Panc1 (cell line): Measurements from ENCODE around the gene C10orf105. TPM values are rescaled to one million over a fixed set of nuclear protein-coding genes. Genes with fewer than 3 reads are reported as not detected.

ENCODE experiments used
- ATAC-seq: fragments of 200-7000 bp; cut with Tn5 transposase; 2 replicates; pipeline ENCODE4 v1.9.1; 2020; ENCODE audit warnings: mild to moderate bottlenecking, moderate library complexity
- BruUV-seq: library from RNA; stranded (reverse); fragments of 400-500 nt; replicated peaks from 2 replicates; lab custom pipeline; 2021; lab: Mats Ljungman, UMichigan
- CTCF ChIA-PET: fragments of 300-600 bp; sonication (Branson Sonifier 250); formaldehyde crosslinking; loops from one replicate; lab custom pipeline; 2022; ENCODE audit warnings: antibody characterized with exemption; lab: Charles Lee
- POLR2A ChIA-PET: fragments of 300-600 bp; sonication (Branson Sonifier 250); formaldehyde crosslinking; loops from one replicate; lab custom pipeline; 2022; ENCODE audit warnings: antibody characterized with exemption; lab: Charles Lee
- DNase-seq: peaks from one replicate; pipeline ENCODE4 v3.0.0-alpha.2; 2010; ENCODE audit warnings: low read depth, low spot score
- H3K27ac ChIP-seq: 2 replicates; pipeline ENCODE4 v1.5.1; 2011; ENCODE audit warnings: mild to moderate bottlenecking, low read length, inconsistent platforms
- H3K27me3 ChIP-seq: fragments of 200-500 bp; sonication (Bioruptor generic); 2 replicates; pipeline ENCODE4 v1.6.0; 2014; ENCODE audit warnings: low read length, inconsistent platforms; ENCODE audit not compliant: control insufficient read depth, insufficient read depth
- H3K36me3 ChIP-seq: fragments of 200-500 bp; sonication (Bioruptor generic); 2 replicates; pipeline ENCODE4 v1.5.1; 2014; ENCODE audit warnings: inconsistent platforms, mild to moderate bottlenecking, low read length, moderate library complexity; ENCODE audit not compliant: control insufficient read depth, insufficient read depth
- H3K4me1 ChIP-seq: 2 replicates; pipeline ENCODE4 v1.5.1; 2011; ENCODE audit warnings: inconsistent platforms, mild to moderate bottlenecking, low read length, moderate library complexity; ENCODE audit not compliant: control insufficient read depth, insufficient read depth
- H3K4me3 ChIP-seq, 2 experiments: 2 replicates each; pipeline ENCODE4 v1.5.1; 2011 to 2012; ENCODE audit warnings: low read depth in 2 of 2, low read length in 2 of 2, mild to moderate bottlenecking in 2 of 2, inconsistent platforms in 1 of 2, moderate library complexity in 1 of 2
- H3K9me3 ChIP-seq: fragments of 200-500 bp; sonication (Bioruptor generic); 2 replicates; pipeline ENCODE4 v1.5.1; 2014; ENCODE audit warnings: low read depth, mild to moderate bottlenecking, inconsistent platforms, low read length, moderate library complexity; ENCODE audit not compliant: control insufficient read depth, insufficient read depth
- CTCF ChIP-seq: fragments of 450-650 bp; IDR thresholded peaks from 2 replicates; pipeline ENCODE4 v1.5.1; 2017; ENCODE audit warnings: mild to moderate bottlenecking
- POLR2AphosphoS5 ChIP-seq: IDR thresholded peaks from 2 replicates; pipeline ENCODE4 v1.6.1; 2012; ENCODE audit warnings: mild to moderate bottlenecking, low read depth, low read length, moderate library complexity
- SIN3A ChIP-seq: IDR thresholded peaks from 2 replicates; pipeline ENCODE4 v1.6.1; 2012; ENCODE audit warnings: low read depth, mild to moderate bottlenecking, low read length, moderate library complexity, borderline replicate concordance; ENCODE audit not compliant: insufficient read depth
- TCF7L2 ChIP-seq: IDR thresholded peaks from 2 replicates; pipeline ENCODE4 v1.6.1; 2011; ENCODE audit warnings: mild to moderate bottlenecking, low read depth, low read length, inconsistent platforms
- in situ Hi-C: cut with HindIII; loops from 2 replicates; pipeline ENCODE4 v1.10.0; 2016; ENCODE audit warnings: low sequenced_read_pairs, low pct_unique_long_range_greater_than_20kb
- intact Hi-C: fragments of 100-400 bp; cut with micrococcal nuclease; formaldehyde crosslinking; loops from one replicate; pipeline ENCODE4 v1.10.0; 2022; ENCODE audit not compliant: unreplicated experiment
- total RNA-seq: library from RNA; stranded (reverse); gene quantifications from one replicate; pipeline ENCODE4 v1.2.1, GENCODE V29; 2021; ENCODE audit not compliant: unreplicated experiment
- TF ChIP-seq, protein P1 (sequence below), 2 experiments: IDR thresholded peaks; 2 replicates each; pipeline ENCODE4 v1.6.1; 2011 to 2012; ENCODE audit warnings: low read depth in 2 of 2, control low read depth in 1 of 2, low read length in 1 of 2, mild to moderate bottlenecking in 1 of 2, moderate library complexity in 1 of 2; ENCODE audit not compliant: insufficient read depth in 1 of 2

The C10orf105 gene
- total RNA-seq, 1 experiment from 2014 or later = not detected

DNA sequence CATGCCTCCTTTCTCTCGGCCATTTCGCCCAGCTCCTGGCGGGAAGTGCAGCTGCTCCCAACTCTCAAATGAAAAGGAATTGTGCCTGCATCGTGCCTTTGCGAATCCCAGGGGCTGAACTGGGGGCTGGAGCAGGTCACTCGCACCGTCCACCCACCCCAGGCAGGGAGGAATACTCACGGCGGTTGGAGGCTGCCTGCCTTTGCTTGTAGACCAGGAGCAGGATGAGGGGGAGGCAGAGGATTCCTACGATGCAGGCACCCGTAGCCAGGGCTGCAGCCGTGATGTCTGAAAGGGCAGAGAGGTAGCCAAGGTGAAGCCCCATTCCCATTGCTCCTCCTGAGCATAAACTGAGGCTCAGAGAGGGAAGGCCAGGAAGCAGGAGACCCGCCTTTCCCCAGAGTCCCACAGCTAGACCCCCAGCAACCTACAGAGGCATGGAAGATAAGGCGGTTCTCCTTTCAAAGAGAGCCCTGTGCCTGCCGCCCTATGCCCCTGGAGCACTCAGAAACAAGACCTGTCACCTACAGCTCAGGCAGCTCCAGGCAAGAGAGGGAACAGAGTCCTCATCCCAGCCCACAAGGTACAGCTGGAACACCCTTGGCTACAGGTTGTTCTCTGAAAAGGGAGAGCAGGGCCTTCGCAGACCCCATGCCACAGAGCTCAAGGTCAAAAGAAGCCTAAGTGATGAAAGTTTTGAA is 35.8 kb upstream of the C10orf105 start:
- Histone ChIP-seq H3K27me3 (no peaks in the 10 kb centered on the region), H3K27ac (peak overlapping the region; percentile 23), H3K9me3 (no peaks in the 10 kb centered on the region), H3K36me3 (no peaks in the 10 kb centered on the region), H3K4me3 (no peak overlapping the region), H3K4me1 (0 out of 2 replicates have a peak, but pooled peaks cover 2% of the 10 kb centered on the region)
- ATAC-seq = no peak
- POLR2A ChIA-PET = interaction anchor here (1.1 kb wide), 1 partner anchor 12 kb away, joined by 3 read pairs; no protein-coding TSS in a partner anchor
- no TSS peak for BruUV-seq
- CTCF ChIA-PET = no interaction called here
- no peak for TF ChIP-seq POLR2AphosphoS5
- no peak for TF ChIP-seq CTCF
- TF ChIP-seq, protein P1, sequence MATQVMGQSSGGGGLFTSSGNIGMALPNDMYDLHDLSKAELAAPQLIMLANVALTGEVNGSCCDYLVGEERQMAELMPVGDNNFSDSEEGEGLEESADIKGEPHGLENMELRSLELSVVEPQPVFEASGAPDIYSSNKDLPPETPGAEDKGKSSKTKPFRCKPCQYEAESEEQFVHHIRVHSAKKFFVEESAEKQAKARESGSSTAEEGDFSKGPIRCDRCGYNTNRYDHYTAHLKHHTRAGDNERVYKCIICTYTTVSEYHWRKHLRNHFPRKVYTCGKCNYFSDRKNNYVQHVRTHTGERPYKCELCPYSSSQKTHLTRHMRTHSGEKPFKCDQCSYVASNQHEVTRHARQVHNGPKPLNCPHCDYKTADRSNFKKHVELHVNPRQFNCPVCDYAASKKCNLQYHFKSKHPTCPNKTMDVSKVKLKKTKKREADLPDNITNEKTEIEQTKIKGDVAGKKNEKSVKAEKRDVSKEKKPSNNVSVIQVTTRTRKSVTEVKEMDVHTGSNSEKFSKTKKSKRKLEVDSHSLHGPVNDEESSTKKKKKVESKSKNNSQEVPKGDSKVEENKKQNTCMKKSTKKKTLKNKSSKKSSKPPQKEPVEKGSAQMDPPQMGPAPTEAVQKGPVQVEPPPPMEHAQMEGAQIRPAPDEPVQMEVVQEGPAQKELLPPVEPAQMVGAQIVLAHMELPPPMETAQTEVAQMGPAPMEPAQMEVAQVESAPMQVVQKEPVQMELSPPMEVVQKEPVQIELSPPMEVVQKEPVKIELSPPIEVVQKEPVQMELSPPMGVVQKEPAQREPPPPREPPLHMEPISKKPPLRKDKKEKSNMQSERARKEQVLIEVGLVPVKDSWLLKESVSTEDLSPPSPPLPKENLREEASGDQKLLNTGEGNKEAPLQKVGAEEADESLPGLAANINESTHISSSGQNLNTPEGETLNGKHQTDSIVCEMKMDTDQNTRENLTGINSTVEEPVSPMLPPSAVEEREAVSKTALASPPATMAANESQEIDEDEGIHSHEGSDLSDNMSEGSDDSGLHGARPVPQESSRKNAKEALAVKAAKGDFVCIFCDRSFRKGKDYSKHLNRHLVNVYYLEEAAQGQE (IDR thresholded peaks at IDR 0.05; ENCODE audit: insufficient read depth in 1 of 2, low read depth in 2 of 2, low read length in 1 of 2) = no peak
- no peak for TF ChIP-seq TCF7L2
- TF ChIP-seq SIN3A = no peak
- intact Hi-C loops (no loop called here), in situ Hi-C loops (no loop called here)
- DNase-seq = no peak

DNA sequence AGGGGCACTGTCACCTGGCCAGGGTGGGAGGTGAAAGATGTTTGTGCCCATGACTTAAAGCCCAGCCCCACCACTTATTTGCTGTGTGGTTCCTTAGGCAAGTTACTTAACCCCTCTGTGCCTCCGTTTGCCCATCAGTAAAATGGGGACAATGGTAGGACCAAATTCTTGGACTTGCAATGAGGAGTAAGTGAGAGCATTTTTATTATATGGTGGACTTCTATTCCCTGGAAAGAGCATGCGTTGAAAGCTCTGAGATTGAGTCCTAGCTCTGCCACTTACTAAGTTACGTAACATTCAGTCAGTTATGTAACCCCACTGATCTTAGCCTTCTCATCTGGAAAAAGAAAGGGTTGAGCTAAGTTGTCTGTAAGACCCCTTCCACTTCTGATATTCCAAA is 35.0 kb upstream of the C10orf105 start:
- POLR2A ChIA-PET = interaction anchor here (1.1 kb wide), 1 partner anchor 13 kb away, joined by 3 read pairs; no protein-coding TSS in a partner anchor

More for the DNA sequence above, 35.0 kb upstream of the C10orf105 start:
- no peak for DNase-seq
- no TSS peak for BruUV-seq
- Histone ChIP-seq H3K4me3 (no peak overlapping the region), H3K4me1 (0 out of 2 replicates have a peak, but pooled peaks cover 2% of the 10 kb centered on the region), H3K27me3 (no peaks in the 10 kb centered on the region), H3K36me3 (no peaks in the 10 kb centered on the region), H3K9me3 (no peaks in the 10 kb centered on the region), H3K27ac (no peak overlapping the region)
- CTCF ChIA-PET = no interaction called here
- no peak for TF ChIP-seq CTCF
- TF ChIP-seq POLR2AphosphoS5 = no peak
- TF ChIP-seq TCF7L2 = no peak
- TF ChIP-seq, protein P1 (IDR thresholded peaks at IDR 0.05; ENCODE audit: insufficient read depth in 1 of 2, low read depth in 2 of 2, low read length in 1 of 2) = no peak
- no peak for TF ChIP-seq SIN3A
- in situ Hi-C loops (no loop called here), intact Hi-C loops (no loop called here)
- ATAC-seq = no peak
